ENCODE measurements around the gene RBMX.

RBMX gene

DNA sequence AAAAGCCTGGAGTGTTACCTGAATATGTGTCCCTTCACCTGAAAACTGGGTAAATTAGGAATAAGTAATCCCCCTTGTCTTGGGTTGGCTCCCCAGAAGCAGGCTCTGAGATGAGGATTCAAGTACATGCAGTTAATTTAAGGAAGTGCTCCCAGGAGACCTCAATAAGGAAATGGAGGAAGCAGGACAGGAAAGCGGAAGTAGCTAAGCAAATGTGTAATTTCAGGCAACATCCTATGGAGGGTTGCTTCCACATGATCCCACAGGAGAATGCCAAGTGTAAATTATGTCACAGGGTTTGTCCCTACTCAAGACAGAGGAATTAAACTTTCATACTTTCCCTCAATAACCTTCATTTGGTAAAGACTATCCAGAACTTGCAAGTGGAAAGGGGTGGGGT lies 51.7 kb downstream of the RBMX start:
- no peak for DNase-seq

GRCh38 chrX:136827026-136827425 lies 53.5 kb downstream of the RBMX start:
- DNase-seq, result no peak

DNA sequence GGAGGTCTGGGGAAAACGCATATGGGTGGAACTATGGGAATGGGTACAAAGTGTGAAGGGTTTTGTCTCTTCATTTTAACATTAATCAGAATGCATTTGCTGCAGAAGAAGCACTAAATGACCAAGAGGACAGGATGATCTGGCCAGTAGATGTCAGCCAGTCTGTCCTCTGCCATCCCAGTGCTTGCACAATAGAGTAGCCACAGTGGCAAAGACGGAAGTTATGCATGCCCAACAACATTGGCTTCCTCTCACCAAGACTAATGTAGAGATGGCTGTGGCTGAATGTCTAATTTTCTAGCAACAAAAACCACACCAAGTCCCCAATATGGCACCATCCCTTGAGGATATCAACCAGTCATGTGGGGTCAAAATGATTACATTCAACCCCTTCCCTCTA lies 54.8 kb downstream of the RBMX start:
- no peak for DNase-seq
